KOPT-K1 (cell line): ENCODE results near the gene INAVA.
"Not testable (repeated sequence)": the region's sequence is repeated elsewhere in the genome, so short reads cannot be mapped to it uniquely, and the experiment has no call there.

Experiments
- H3K27ac ChIP-seq: fragments of 200-600 bp; sonication (generic); 2 replicates; pipeline ENCODE4 v1.5.1; 2016; ENCODE audit warnings: antibody characterized with exemption, mild to moderate bottlenecking, low read depth, low read length; ENCODE audit not compliant: poor library complexity, severe bottlenecking
- H3K36me3 ChIP-seq: fragments of 200-600 bp; sonication (generic); 2 replicates; pipeline ENCODE4 v1.5.1; 2017; ENCODE audit warnings: antibody characterized with exemption, mild to moderate bottlenecking, low read length, moderate library complexity; ENCODE audit not compliant: insufficient read depth
- H3K9me3 ChIP-seq: fragments of 200-600 bp; sonication (generic); 2 replicates; pipeline ENCODE4 v1.5.1; 2017; ENCODE audit warnings: antibody characterized with exemption, low read length, mild to moderate bottlenecking; ENCODE audit not compliant: insufficient read depth, poor library complexity, severe bottlenecking

INAVA gene

DNA sequence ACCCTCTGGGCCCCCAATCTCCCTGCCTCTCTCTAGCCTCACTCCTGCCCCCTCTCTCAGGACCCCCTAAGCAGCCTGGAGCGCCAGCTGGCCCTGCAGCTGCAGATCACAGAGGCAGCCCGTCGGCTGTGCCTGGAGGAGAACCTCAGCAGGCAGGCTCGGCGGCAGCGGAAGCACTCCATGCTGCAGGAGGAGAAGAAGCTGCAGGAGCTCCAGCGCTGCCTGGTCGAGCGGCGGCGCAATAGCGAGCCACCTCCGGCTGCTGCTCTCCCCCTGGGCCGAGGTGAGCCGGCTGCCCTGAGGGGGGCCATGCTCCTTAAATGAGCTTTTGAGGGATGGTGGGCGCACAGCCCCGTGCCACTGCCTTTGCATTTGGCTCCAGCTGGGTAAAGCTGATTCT, 6.2 kb downstream of the INAVA start:
- no peak overlapping the region for H3K27ac ChIP-seq

GRCh38 chr1:200901350-200901749, 6.7 kb downstream of the INAVA start:
- no peaks in the 10 kb centered on the region for H3K36me3 ChIP-seq
- no peak overlapping the region for H3K27ac ChIP-seq
- H3K9me3 ChIP-seq = no peaks in the 10 kb centered on the region

More for the DNA sequence above, 6.2 kb downstream of the INAVA start:
- Histone ChIP-seq H3K36me3 (no peaks in the 10 kb centered on the region), H3K9me3 (no peaks in the 10 kb centered on the region)

- Histone ChIP-seq H3K36me3 (no peaks in the 10 kb centered on the region), H3K9me3 (no peaks in the 10 kb centered on the region), H3K27ac (no peak overlapping the region)
Measured at GRCh38 chr1:200901796-200902444, 7.2 kb downstream of the INAVA start.

DNA sequence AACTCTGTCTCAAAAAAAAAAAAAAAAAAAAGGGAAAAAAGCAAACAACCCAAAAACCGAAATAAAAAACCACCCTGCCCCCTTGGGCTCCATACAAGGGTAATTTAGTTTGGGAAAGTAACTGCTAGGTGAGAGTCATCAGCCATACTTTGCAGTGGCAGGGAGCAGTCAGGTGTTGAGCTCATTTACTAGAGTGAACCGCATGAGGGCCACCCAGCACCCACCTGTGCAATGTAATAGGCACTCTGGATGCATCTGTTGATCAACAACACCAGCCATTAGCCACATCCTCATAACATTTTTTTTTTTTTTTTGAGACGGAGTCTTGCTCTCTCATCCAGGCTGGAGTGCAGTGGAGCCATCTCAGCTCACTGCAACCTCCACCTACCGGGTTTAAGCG, 9.1 kb downstream of the INAVA start:
- Histone ChIP-seq H3K27ac (no peak overlapping the region), H3K36me3 (no peaks in the 10 kb centered on the region), H3K9me3 (no peaks in the 10 kb centered on the region)

DNA sequence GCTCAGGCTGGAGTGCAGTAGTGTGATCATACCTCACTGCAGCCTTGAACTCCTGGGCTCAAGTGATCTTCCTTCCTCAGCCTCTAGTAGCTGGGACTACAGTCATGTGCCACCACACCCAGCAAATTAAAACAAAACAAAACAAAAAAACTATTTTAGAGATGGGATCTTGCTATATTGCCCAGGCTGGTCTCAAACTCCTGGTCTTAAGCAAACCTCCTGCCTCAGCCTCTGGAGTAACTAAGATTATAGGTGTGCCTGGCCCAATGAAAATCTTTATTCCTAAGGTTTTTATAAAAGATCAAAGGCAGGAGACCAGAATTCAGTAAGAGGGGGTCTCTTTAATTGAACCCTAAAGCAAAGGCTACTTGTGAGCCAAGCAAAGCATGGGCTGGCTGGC, 10.1 kb downstream of the INAVA start:
- Histone ChIP-seq H3K27ac (peak overlapping the region; percentile 30), H3K9me3 (no peaks in the 10 kb centered on the region), H3K36me3 (no peaks in the 10 kb centered on the region)

DNA sequence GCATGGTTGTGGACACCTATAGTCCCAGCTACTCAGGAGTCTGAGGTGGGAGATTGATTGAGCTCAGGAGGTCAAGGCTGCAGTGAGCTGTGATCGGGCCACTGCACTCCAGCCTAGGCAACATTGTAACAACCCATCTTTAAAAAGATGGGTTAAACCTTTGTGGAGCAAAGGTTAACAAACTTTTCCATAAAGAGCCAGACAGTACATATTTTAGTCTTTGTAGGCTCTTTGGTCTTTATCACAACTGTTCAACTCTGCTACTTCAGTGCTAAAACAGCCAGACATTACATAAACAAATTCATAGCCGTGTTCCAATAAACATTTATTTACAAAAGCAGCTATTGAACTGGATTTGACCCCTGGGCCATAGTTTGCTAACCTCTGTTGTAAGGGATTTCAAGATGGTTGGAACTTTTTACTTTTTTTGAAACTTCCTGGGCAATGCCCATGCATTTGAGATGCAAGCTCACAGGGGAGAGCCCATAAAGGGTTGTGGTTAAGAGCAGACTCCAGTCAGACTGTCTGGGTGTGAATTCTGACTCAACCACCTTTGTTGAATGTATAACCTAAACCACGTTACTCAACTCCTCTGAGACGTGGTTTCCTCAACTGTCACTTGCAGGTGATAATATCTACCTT, 10.8 kb downstream of the INAVA start:
- Histone ChIP-seq H3K27ac (peak overlapping the region; percentile 30), H3K36me3 (no peaks in the 10 kb centered on the region), H3K9me3 (no peaks in the 10 kb centered on the region)

DNA sequence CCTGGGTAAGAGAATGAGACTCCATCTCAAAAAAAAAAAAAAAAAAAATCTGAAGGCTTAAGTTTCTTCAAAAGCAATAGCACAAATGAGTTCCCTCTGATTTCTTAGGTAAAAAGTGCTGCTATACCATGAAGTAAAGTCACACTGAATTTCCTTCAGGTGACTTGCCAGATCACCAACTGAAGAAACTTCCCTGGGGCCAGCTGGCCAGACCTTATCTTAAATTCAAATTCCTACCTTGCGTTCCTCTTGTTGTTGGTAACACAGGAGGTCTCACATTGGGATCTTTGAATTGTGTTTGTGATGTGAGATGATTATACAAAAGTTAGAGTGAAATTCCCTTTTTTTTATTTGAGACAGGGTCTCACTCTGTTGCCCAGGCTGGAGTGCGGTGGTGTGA, 11.8 kb downstream of the INAVA start:
- Histone ChIP-seq H3K9me3 (no peaks in the 10 kb centered on the region), H3K27ac (no peak overlapping the region), H3K36me3 (no peaks in the 10 kb centered on the region)

DNA sequence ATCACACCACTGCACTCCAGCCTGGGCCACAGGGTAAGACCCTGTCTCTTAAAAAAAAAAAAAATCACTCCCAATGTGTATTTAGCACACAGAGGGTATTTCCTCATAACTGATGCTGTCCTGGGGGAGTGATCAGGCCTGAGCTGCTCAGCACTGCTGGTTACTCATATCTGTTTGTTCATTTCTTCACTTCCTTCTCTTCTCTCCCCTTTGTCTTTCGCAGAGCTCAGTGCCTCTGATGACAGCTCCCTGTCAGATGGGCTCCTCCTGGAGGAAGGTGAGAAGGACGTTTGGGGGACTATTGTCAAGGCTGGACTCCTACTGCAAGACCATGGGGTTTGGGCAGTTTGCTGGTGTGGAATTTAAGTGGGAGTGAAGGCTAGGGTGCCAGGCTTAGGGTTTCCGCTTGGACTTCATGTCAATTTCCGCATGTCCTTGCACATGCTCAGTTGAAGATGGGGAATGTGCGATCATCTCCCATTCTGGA, 13.0 kb downstream of the INAVA start:
- H3K36me3 ChIP-seq = no peaks in the 10 kb centered on the region
- no peak overlapping the region for H3K27ac ChIP-seq
- no peaks in the 10 kb centered on the region for H3K9me3 ChIP-seq

- H3K36me3 ChIP-seq = no peaks in the 10 kb centered on the region
- H3K9me3 ChIP-seq = no peaks in the 10 kb centered on the region
- no peak overlapping the region for H3K27ac ChIP-seq
Measured at GRCh38 chr1:200908191-200908868, 13.6 kb downstream of the INAVA start.

- Histone ChIP-seq H3K27ac (no peak overlapping the region), H3K36me3 (no peaks in the 10 kb centered on the region), H3K9me3 (no peaks in the 10 kb centered on the region)
Measured at GRCh38 chr1:200909071-200909470, 14.4 kb downstream of the INAVA start.

- H3K27ac ChIP-seq = no peak overlapping the region
- no peaks in the 10 kb centered on the region for H3K36me3 ChIP-seq
- no peaks in the 10 kb centered on the region for H3K9me3 ChIP-seq
Measured at GRCh38 chr1:200909757-200910239, 15.1 kb downstream of the INAVA start.

DNA sequence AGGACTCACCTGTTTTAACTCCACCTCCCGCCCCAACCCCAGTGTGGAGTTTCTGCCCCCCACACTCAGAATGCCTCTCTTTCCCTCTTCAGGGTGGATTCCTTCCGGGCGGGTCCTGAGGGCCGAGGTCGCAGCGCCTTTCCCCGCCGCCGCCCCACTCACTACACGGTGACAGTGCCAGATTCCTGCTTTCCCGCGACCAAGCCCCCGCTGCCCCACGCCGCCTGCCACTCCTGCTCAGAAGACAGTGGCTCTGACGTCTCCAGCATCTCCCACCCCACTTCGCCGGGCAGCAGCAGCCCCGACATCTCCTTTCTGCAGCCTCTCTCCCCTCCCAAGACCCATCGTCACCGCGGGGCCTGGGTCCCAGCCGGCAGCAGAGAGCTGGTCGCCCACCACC, 16.7 kb downstream of the INAVA start:
- H3K27ac ChIP-seq = no peak overlapping the region
- H3K36me3 ChIP-seq = no peaks in the 10 kb centered on the region
- H3K9me3 ChIP-seq = no peaks in the 10 kb centered on the region

GRCh38 chr1:200911936-200912335, 17.2 kb downstream of the INAVA start:
- H3K27ac ChIP-seq, H3K9me3 ChIP-seq, H3K36me3 ChIP-seq: not testable (repeated sequence)

- no peak overlapping the region for H3K27ac ChIP-seq
- no peaks in the 10 kb centered on the region for H3K9me3 ChIP-seq
- no peaks in the 10 kb centered on the region for H3K36me3 ChIP-seq
Measured at GRCh38 chr1:200912737-200913407, 18.2 kb downstream of the INAVA start.

- Histone ChIP-seq H3K27ac (no peak overlapping the region), H3K9me3 (no peaks in the 10 kb centered on the region), H3K36me3 (no peaks in the 10 kb centered on the region)
Measured at GRCh38 chr1:200916152-200916551, 21.5 kb downstream of the INAVA start.
